Neuronal stem cell (in vitro differentiated cells): Measurements from ENCODE around the gene RGL2.

Experiments
- DNase-seq: peaks from one replicate; pipeline ENCODE4 v3.0.0-alpha.2; 2013; ENCODE audit warnings: low spot score
- H2AFZ ChIP-seq: one replicate; pipeline ENCODE4 v1.6.1; 2013; ENCODE audit warnings: mild to moderate bottlenecking, low read length, inconsistent platforms
- H2AK5ac ChIP-seq: 2 replicates; pipeline ENCODE4 v1.6.1; 2013; ENCODE audit warnings: low read depth, mild to moderate bottlenecking, inconsistent platforms, low read length, moderate library complexity, mixed read lengths
- H2BK120ac ChIP-seq: 2 replicates; pipeline ENCODE4 v1.6.1; 2013; ENCODE audit warnings: low read depth, mild to moderate bottlenecking, inconsistent platforms, low read length, moderate library complexity, mixed read lengths
- H2BK12ac ChIP-seq: one replicate; pipeline ENCODE4 v1.6.1; 2013; ENCODE audit warnings: low read length, inconsistent platforms
- H2BK15ac ChIP-seq: 2 replicates; pipeline ENCODE4 v1.6.1; 2013; ENCODE audit warnings: mild to moderate bottlenecking, low read length, inconsistent platforms, mixed read lengths
- H2BK5ac ChIP-seq: one replicate; pipeline ENCODE4 v1.6.1; 2013; ENCODE audit warnings: inconsistent platforms, mild to moderate bottlenecking, low read length, moderate library complexity
- H3K14ac ChIP-seq: one replicate; pipeline ENCODE4 v1.6.1; 2013; ENCODE audit warnings: low read length, inconsistent platforms
- H3K18ac ChIP-seq: 2 replicates; pipeline ENCODE4 v1.6.1; 2013; ENCODE audit warnings: low read length, inconsistent platforms
- H3K23ac ChIP-seq: 2 replicates; pipeline ENCODE4 v1.6.1; 2013; ENCODE audit warnings: low read depth, mild to moderate bottlenecking, mixed read lengths, low read length, inconsistent platforms; ENCODE audit not compliant: poor library complexity
- H3K27ac ChIP-seq: replicated peaks from 3 replicates; pipeline ENCODE4 v1.5.1; 2013; ENCODE audit warnings: low read length, inconsistent platforms
- H3K27me3 ChIP-seq, 3 experiments: 2 replicates each; pipeline ENCODE4 v1.6.1; 2013; ENCODE audit warnings: low read length in 3 of 3, mild to moderate bottlenecking in 2 of 3, inconsistent platforms in 1 of 3, low read depth in 1 of 3, mixed read lengths in 1 of 3, moderate library complexity in 1 of 3; ENCODE audit not compliant: control insufficient read depth in 3 of 3, insufficient read depth in 3 of 3
- H3K36me3 ChIP-seq, 2 donors: replicated peaks in 1 of 2; 2 replicates each; pipeline ENCODE4 v1.6.1; 2013; ENCODE audit warnings: low read length in 2 of 2; ENCODE audit not compliant: control insufficient read depth in 2 of 2, insufficient read depth in 2 of 2
- H3K4ac ChIP-seq: 2 replicates; pipeline ENCODE4 v1.6.1; 2013; ENCODE audit warnings: inconsistent platforms, mild to moderate bottlenecking, low read length, moderate library complexity
- H3K4me1 ChIP-seq, 2 donors: 1 replicate in 1 of 2; 2 replicates in 1 of 2; pipeline ENCODE4 v1.6.1; 2013; ENCODE audit warnings: low read length in 2 of 2, low read depth in 1 of 2; ENCODE audit not compliant: control insufficient read depth in 2 of 2, insufficient read depth in 1 of 2
- H3K4me2 ChIP-seq: one replicate; pipeline ENCODE4 v1.6.1; 2013; ENCODE audit warnings: mild to moderate bottlenecking, low read length, inconsistent platforms; ENCODE audit not compliant: insufficient read depth, poor library complexity, severe bottlenecking
- H3K4me3 ChIP-seq, 2 donors: 2 replicates each; pipeline ENCODE4 v1.5.1; 2013; ENCODE audit warnings: low read length in 2 of 2, mild to moderate bottlenecking in 2 of 2, inconsistent platforms in 1 of 2, moderate library complexity in 1 of 2
- H3K79me1 ChIP-seq: one replicate; pipeline ENCODE4 v1.6.1; 2013; ENCODE audit warnings: low read depth, mild to moderate bottlenecking, inconsistent platforms, low read length, moderate library complexity
- H3K9ac ChIP-seq: one replicate; pipeline ENCODE4 v1.6.1; 2013; ENCODE audit warnings: mild to moderate bottlenecking, low read depth, low read length, inconsistent platforms; ENCODE audit not compliant: poor library complexity
- H3K9me3 ChIP-seq, 2 donors: replicated peaks in 1 of 2; 2 replicates each; pipeline versions ENCODE3 to v1.6.1; 2013; ENCODE audit warnings: low read length in 2 of 2, mild to moderate bottlenecking in 2 of 2, inconsistent platforms in 1 of 2, low read depth in 1 of 2, mixed read lengths in 1 of 2, moderate library complexity in 1 of 2; ENCODE audit not compliant: control insufficient read depth in 2 of 2, insufficient read depth in 1 of 2
- H4K8ac ChIP-seq: one replicate; pipeline ENCODE4 v1.6.1; 2013; ENCODE audit warnings: low read depth, mild to moderate bottlenecking, inconsistent platforms, low read length, moderate library complexity
- H4K91ac ChIP-seq: one replicate; pipeline ENCODE4 v1.6.1; 2013; ENCODE audit warnings: low read length, low read depth, mild to moderate bottlenecking, inconsistent platforms; ENCODE audit not compliant: poor library complexity
- WGBS, 2 donors: extraction: QIAGEN DNeasy Blood & Tissue Kit; methylation state at CpG; one replicate each; pipeline ENCODE4 v1.1.7; 2013; ENCODE audit warnings: missing lambda C conversion rate in 2 of 2, mixed read lengths in 1 of 2; ENCODE audit not compliant: insufficient read length in 2 of 2, insufficient replicate concordance in 1 of 2; ENCODE audit errors: extremely low coverage in 2 of 2; 5-methylcytosine and 5-hydroxymethylcytosine counted together

RGL2 gene

GRCh38 chr6:33279971-33280511 lies 18.7 kb downstream of the RGL2 start:
- Histone ChIP-seq H3K36me3 (peaks cover 38 to 75% of the 10 kb centered on the region in 2 donors), H2BK5ac (no peak overlapping the region), H3K27me3 (no peaks in the 10 kb centered on the region), H2AFZ (no peak overlapping the region), H3K27ac (no peak overlapping the region), H3K9ac (no peak overlapping the region), H3K14ac (no peak overlapping the region), H2BK15ac (no peak overlapping the region), H2BK12ac (no peak overlapping the region), H2AK5ac (no peak overlapping the region), H3K4me1 (peaks cover 7 to 8% of the 10 kb centered on the region in 2 donors), H3K4me3 (no peak overlapping the region), H4K91ac (no peak overlapping the region), H3K23ac (no peak overlapping the region), H3K79me1 (peaks cover 2% of the 10 kb centered on the region), H2BK120ac (no peak overlapping the region), H3K4me2 (no peak overlapping the region), H4K8ac (no peak overlapping the region), H3K9me3 (no peaks in the 10 kb centered on the region), H3K18ac (no peak overlapping the region), H3K4ac (no peak overlapping the region)
- no peak for DNase-seq
- no CpG with 5 or more reads among the region's 5 CpGs for WGBS, 2 donors

GRCh38 chr6:33279257-33279695 lies 19.5 kb downstream of the RGL2 start:
- H3K18ac ChIP-seq, result no peak overlapping the region
- no CpG with 5 or more reads among the region's 13 CpGs for WGBS, 2 donors
- no peak overlapping the region for H2BK12ac ChIP-seq
- no peaks in the 10 kb centered on the region for H3K9me3 ChIP-seq
- no peak overlapping the region for H3K23ac ChIP-seq
- H3K4me1 ChIP-seq, result peaks cover 10 to 15% of the 10 kb centered on the region in 2 donors
- peak overlapping the region; percentile 67 for H3K9ac ChIP-seq
- no peak overlapping the region for H3K27ac ChIP-seq
- H3K4me2 ChIP-seq, result no peak overlapping the region
- no peak overlapping the region for H2BK120ac ChIP-seq
- peak overlapping the region; percentile 56 for H3K4ac ChIP-seq
- no peak overlapping the region for H2BK5ac ChIP-seq
- H3K79me1 ChIP-seq, result peaks cover 5% of the 10 kb centered on the region
- no peak overlapping the region for H2AFZ ChIP-seq
- H3K36me3 ChIP-seq, result peaks cover 45 to 75% of the 10 kb centered on the region in 2 donors
- no peak overlapping the region for H4K8ac ChIP-seq
- H3K14ac ChIP-seq, result no peak overlapping the region
- no peak overlapping the region for H3K4me3 ChIP-seq
- no peak overlapping the region for H2BK15ac ChIP-seq
- H4K91ac ChIP-seq, result no peak overlapping the region
- no peak overlapping the region for H2AK5ac ChIP-seq
- DNase-seq, result no peak
- no peaks in the 10 kb centered on the region for H3K27me3 ChIP-seq

GRCh38 chr6:33278810-33279209 lies 19.9 kb downstream of the RGL2 start:
- Histone ChIP-seq H3K23ac (no peak overlapping the region), H4K91ac (no peak overlapping the region), H4K8ac (no peak overlapping the region), H3K36me3 (peaks cover 45 to 77% of the 10 kb centered on the region in 2 donors), H2AFZ (no peak overlapping the region), H3K4me3 (no peak overlapping the region), H3K4me1 (peaks cover 12 to 18% of the 10 kb centered on the region in 2 donors), H3K9me3 (no peaks in the 10 kb centered on the region), H3K4me2 (no peak overlapping the region), H2BK15ac (no peak overlapping the region), H3K18ac (no peak overlapping the region), H3K4ac (no peak overlapping the region), H3K27me3 (no peaks in the 10 kb centered on the region), H3K27ac (no peak overlapping the region), H3K79me1 (peaks cover 7% of the 10 kb centered on the region), H2BK12ac (no peak overlapping the region), H2BK5ac (no peak overlapping the region), H2BK120ac (no peak overlapping the region), H3K14ac (peak overlapping the region; percentile 50), H2AK5ac (no peak overlapping the region), H3K9ac (no peak overlapping the region)
- no CpG with 5 or more reads among the region's 3 CpGs for WGBS, 2 donors
- DNase-seq, result no peak

GRCh38 chr6:33278392-33278741 lies 20.4 kb downstream of the RGL2 start:
- no peak overlapping the region for H3K14ac ChIP-seq
- no peak overlapping the region for H4K8ac ChIP-seq
- no peak overlapping the region for H2BK15ac ChIP-seq
- DNase-seq, result no peak
- no peak overlapping the region for H2AFZ ChIP-seq
- no peak overlapping the region for H3K27ac ChIP-seq
- H3K18ac ChIP-seq, result no peak overlapping the region
- no peak overlapping the region for H3K9ac ChIP-seq
- H2BK12ac ChIP-seq, result no peak overlapping the region
- no peaks in the 10 kb centered on the region for H3K9me3 ChIP-seq
- peak overlapping the region; percentile 76 for H2BK5ac ChIP-seq
- WGBS, 2 donors, result no CpG with 5 or more reads among the region's 9 CpGs
- no peak overlapping the region for H3K4me3 ChIP-seq
- peaks cover 12 to 21% of the 10 kb centered on the region in 2 donors for H3K4me1 ChIP-seq
- H3K79me1 ChIP-seq, result peaks cover 7% of the 10 kb centered on the region
- H3K23ac ChIP-seq, result peak overlapping the region; percentile 99
- peak overlapping the region; percentile 59 for H2AK5ac ChIP-seq
- peaks cover 46 to 77% of the 10 kb centered on the region in 2 donors for H3K36me3 ChIP-seq
- H3K27me3 ChIP-seq, result no peaks in the 10 kb centered on the region
- no peak overlapping the region for H2BK120ac ChIP-seq
- H3K4ac ChIP-seq, result no peak overlapping the region
- no peak overlapping the region for H3K4me2 ChIP-seq
- H4K91ac ChIP-seq, result no peak overlapping the region
